ENCODE measurements around the gene FOXA2. TPM values are rescaled to one million over a fixed set of nuclear protein-coding genes. Genes with fewer than 3 reads are reported as not detected.

The FOXA2 gene
- total and polyA plus RNA-seq, 2 of the 13 experiments (the other 11 are each of a cell fraction or from before 2014, with no cell fraction given), result 8.8 to 12.2 TPM

- TF ChIP-seq HNRNPLL (IDR thresholded peaks at IDR 0.05; ENCODE audit: low read depth, low read length, poor library complexity, severe bottlenecking) (no peak), RXRB (CRISPR knock-in tag; IDR thresholded peaks at IDR 0.05; ENCODE audit: borderline replicate concordance) (0 out of 2 replicates have a peak, but pooled peaks have one; percentile 20), SIN3B (IDR thresholded peaks at IDR 0.05; ENCODE audit: low read length) (no peak), ATF5 (CRISPR knock-in tag; IDR thresholded peaks at IDR 0.05; ENCODE audit: low read depth) (no peak), CREBL2 (CRISPR knock-in tag; IDR thresholded peaks at IDR 0.05; ENCODE audit: borderline replicate concordance) (no peak), ZNF589 (CRISPR knock-in tag; conservative IDR thresholded peaks at IDR 0.05) (no peak), ZFP41 (CRISPR knock-in tag; IDR thresholded peaks at IDR 0.05; ENCODE audit: borderline replicate concordance) (no peak), PREB (CRISPR knock-in tag; IDR thresholded peaks at IDR 0.05) (no peak), TOPORS (CRISPR knock-in tag; IDR thresholded peaks at IDR 0.05) (no peak), AGO2 (optimal IDR thresholded peaks at IDR 0.05; ENCODE audit: low read depth, low read length) (no peak), NR2C2 (CRISPR knock-in tag; IDR thresholded peaks at IDR 0.05; ENCODE audit: borderline replicate concordance) (no peak), GABPB1 (CRISPR knock-in tag; IDR thresholded peaks at IDR 0.05) (no peak), ZNF776 (CRISPR knock-in tag; IDR thresholded peaks at IDR 0.05) (no peak), IKZF5 (CRISPR knock-in tag; IDR thresholded peaks at IDR 0.05) (no peak), GATAD1 (CRISPR knock-in tag; IDR thresholded peaks at IDR 0.05) (no peak), FOXO1 (CRISPR knock-in tag; IDR thresholded peaks at IDR 0.05) (0 out of 2 replicates have a peak, but pooled peaks have one; percentile 17), ZNF275 (CRISPR knock-in tag; IDR thresholded peaks at IDR 0.05; ENCODE audit: borderline replicate concordance) (no peak), KLF12 (CRISPR knock-in tag; IDR thresholded peaks at IDR 0.05; ENCODE audit: borderline replicate concordance) (no peak)
Measured at GRCh38 chr20:22546344-22546743, 38.0 kb downstream of the FOXA2 start (continued).
